Endothelial cell of umbilical vein (primary cell): Measurements from ENCODE around the gene VPS4A. TPM values are rescaled to one million over a fixed set of nuclear protein-coding genes. Genes with fewer than 3 reads are reported as not detected.

ENCODE experiments used
- BruUV-seq: library from RNA; stranded (reverse); fragments of 400-500 nt; replicated peaks from 2 replicates; lab custom pipeline; 2021; lab: Mats Ljungman, UMichigan
- CTCF ChIA-PET: fragments of 300-600, 350-600 bp; sonication (Branson Sonifier 250); formaldehyde crosslinking; loops from one replicate; lab custom pipeline; 2021; ENCODE audit warnings: antibody characterized with exemption, inconsistent platforms; lab: Charles Lee
- POLR2A ChIA-PET: fragments of 300-600, 350-600 bp; sonication (Branson Sonifier 250); formaldehyde crosslinking; loops from one replicate; lab custom pipeline; 2021; ENCODE audit warnings: antibody characterized with exemption, inconsistent platforms; lab: Charles Lee
- DNase-seq: peaks from one replicate; pipeline ENCODE4 v3.0.0-alpha.2; 2011; ENCODE audit warnings: low read depth, low spot score
- FAIRE-seq: peaks from 2 replicates; lab custom pipeline; 2011; peaks lifted over from hg19 to GRCh38; lab: Jason Lieb, UNC
- H2AFZ ChIP-seq: 2 replicates; pipeline ENCODE4 v1.6.0; 2012; ENCODE audit warnings: low read depth, low read length, control low read depth, inconsistent platforms
- H3K27ac ChIP-seq: 2 replicates; pipeline ENCODE4 v1.5.1; 2011; ENCODE audit warnings: low read depth, mild to moderate bottlenecking, control low read depth, low read length, moderate library complexity; ENCODE audit not compliant: insufficient read depth
- H3K27me3 ChIP-seq, 2 experiments: 2 replicates each; pipeline versions ENCODE4 v1.6.0 to v1.6.1; 2011; ENCODE audit warnings: low read length in 2 of 2, mixed read lengths in 1 of 2; ENCODE audit not compliant: control insufficient read depth in 2 of 2, insufficient read depth in 2 of 2
- H3K36me3 ChIP-seq, 2 experiments: 2 replicates in 1 of 2; 3 replicates in 1 of 2; pipeline ENCODE4 v1.5.1; 2011; ENCODE audit warnings: low read length in 2 of 2, mild to moderate bottlenecking in 1 of 2, moderate library complexity in 1 of 2; ENCODE audit not compliant: control insufficient read depth in 2 of 2, insufficient read depth in 2 of 2; ENCODE audit errors: extremely low read depth in 1 of 2
- H3K4me1 ChIP-seq: 3 replicates; pipeline ENCODE4 v1.5.1; 2011; ENCODE audit warnings: mild to moderate bottlenecking, low read length; ENCODE audit not compliant: control insufficient read depth, insufficient read depth; ENCODE audit errors: extremely low read depth
- H3K4me2 ChIP-seq: 2 replicates; pipeline ENCODE4 v1.6.1; 2011; ENCODE audit warnings: low read length, control low read depth, mixed read lengths; ENCODE audit not compliant: insufficient read depth
- H3K4me3 ChIP-seq, 3 experiments: fragments of 200-600 bp in 1 of 3; sonication (generic), shearing (Covaris generic) in 1 of 3; replicated peaks in 1 of 3; 2 replicates each; pipeline ENCODE4 v1.5.1; 2011 to 2016; ENCODE audit warnings: control low read depth in 3 of 3, low read length in 3 of 3, mild to moderate bottlenecking in 2 of 3, inconsistent platforms in 1 of 3, low read depth in 1 of 3, moderate library complexity in 1 of 3; ENCODE audit not compliant: insufficient read depth in 1 of 3
- H3K79me2 ChIP-seq: 2 replicates; pipeline ENCODE4 v1.6.0; 2012; ENCODE audit warnings: low read length, inconsistent platforms; ENCODE audit not compliant: control insufficient read depth, insufficient read depth
- H3K9ac ChIP-seq: replicated peaks from 2 replicates; pipeline ENCODE3; 2011; ENCODE audit warnings: low read length, control low read depth; ENCODE audit not compliant: insufficient read depth; ENCODE audit errors: extremely low read depth
- H3K9me1 ChIP-seq: replicated peaks from 3 replicates; pipeline ENCODE4 v1.6.0; 2011; ENCODE audit warnings: mild to moderate bottlenecking, low read length; ENCODE audit not compliant: control insufficient read depth, insufficient read depth; ENCODE audit errors: extremely low read depth
- H3K9me3 ChIP-seq: replicated peaks from 2 replicates; pipeline ENCODE4 v1.5.1; 2012; ENCODE audit warnings: low read length, inconsistent platforms; ENCODE audit not compliant: control insufficient read depth, insufficient read depth
- H4K20me1 ChIP-seq: replicated peaks from 2 replicates; pipeline ENCODE3; 2011; ENCODE audit warnings: mild to moderate bottlenecking, low read length; ENCODE audit not compliant: control insufficient read depth, insufficient read depth; ENCODE audit errors: extremely low read depth
- EZH2 ChIP-seq: IDR thresholded peaks from 2 replicates; pipeline ENCODE4 v1.6.1; 2012; ENCODE audit warnings: borderline replicate concordance, low read depth, mild to moderate bottlenecking, moderate library complexity, low read length, inconsistent platforms; ENCODE audit not compliant: severe bottlenecking
- JUN ChIP-seq: IDR thresholded peaks from 2 replicates; pipeline ENCODE4 v1.6.1; 2011; ENCODE audit warnings: borderline replicate concordance, low read depth; ENCODE audit not compliant: insufficient read length, insufficient read depth
- MYC ChIP-seq: IDR thresholded peaks from one replicate; pipeline ENCODE4 v1.6.1; 2011; ENCODE audit warnings: mild to moderate bottlenecking, low read depth, low read length
- POLR2A ChIP-seq: IDR thresholded peaks from 2 replicates; pipeline ENCODE4 v1.6.1; 2012; ENCODE audit warnings: low read depth, mild to moderate bottlenecking, control low read depth, low read length
- POLR2AphosphoS5 ChIP-seq: IDR thresholded peaks from 2 replicates; pipeline ENCODE4 v1.6.1; 2012; ENCODE audit warnings: low read depth, mild to moderate bottlenecking, control low read depth, low read length, moderate library complexity; ENCODE audit not compliant: insufficient read depth
- dilution Hi-C: fragments of 300-500 bp; cut with MboI; formaldehyde crosslinking; loops from one replicate; pipeline ENCODE4 v1.15.0; 2019; ENCODE audit warnings: low sequenced_read_pairs; ENCODE audit not compliant: extremely low pct_ligation_motif_present
- intact Hi-C: fragments of 100-400 bp; cut with micrococcal nuclease; formaldehyde crosslinking; loops from one replicate; pipeline ENCODE4 v1.10.0; 2022
- polyA plus RNA-seq, 4 experiments: library from polyadenylated mRNA; depleted of rRNA in 3 of 4; stranded (reverse) in 3 of 4; unstranded in 1 of 4; fragments of >200 nt; gene quantifications; 2 replicates each; pipeline versions ENCODE4 v1.2.1 to v1.2.3, GENCODE V29; 2011 to 2012; ENCODE audit warnings: missing spikeins in 1 of 4
- total RNA-seq: library from RNA; stranded (reverse); gene quantifications from 2 replicates; pipeline ENCODE4 v1.2.3, GENCODE V29; 2021

VPS4A gene
- total and polyA plus RNA-seq, 2 donors (not counting 3 experiments of a cell fraction or from before 2014, with no cell fraction given) = 22.3 to 34.8 TPM

DNA sequence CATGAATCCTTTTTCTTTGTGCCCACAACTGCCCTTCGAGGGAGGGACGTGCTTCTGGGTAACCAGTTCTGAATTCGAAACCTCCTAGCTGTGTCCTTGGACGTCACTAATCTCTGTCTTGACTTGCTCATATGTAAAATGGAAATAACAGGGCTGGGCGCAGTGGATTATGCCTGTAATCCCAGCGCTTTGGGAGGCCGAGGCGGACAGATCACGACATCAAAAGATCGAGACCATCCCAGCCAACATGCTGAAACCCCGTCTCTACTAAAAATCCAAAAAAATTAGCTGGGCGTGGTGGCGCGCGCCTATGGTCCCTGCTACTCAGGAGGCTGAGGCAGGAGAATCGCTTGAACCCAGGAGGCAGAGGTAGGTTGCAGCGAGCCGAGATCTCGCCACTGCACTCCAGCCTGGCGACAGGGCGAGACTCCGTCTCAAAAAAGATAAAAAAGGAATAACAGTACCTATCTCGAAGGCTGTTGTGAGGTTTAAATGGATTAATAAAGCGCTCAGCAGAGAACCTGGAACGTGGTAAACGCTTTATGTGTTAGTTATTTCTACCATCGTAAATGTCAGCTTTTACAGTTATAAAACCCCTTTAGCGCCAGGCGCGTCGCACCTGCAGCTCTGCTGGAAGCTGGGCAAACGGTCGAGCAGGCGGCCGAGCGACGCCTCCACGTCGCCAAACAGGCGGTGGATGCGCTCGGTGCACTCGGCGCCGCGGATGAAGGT is 27.6 kb downstream of the VPS4A start:
- Histone ChIP-seq H3K9me1 (no peaks in the 10 kb centered on the region), H3K4me3 (peak overlapping the region; percentile 55 to 81 (median 75)), H3K27ac (peak overlapping the region; percentile 86), H3K79me2 (peaks cover 29% of the 10 kb centered on the region), H3K9me3 (no peaks in the 10 kb centered on the region), H3K36me3 (peaks cover 17 to 25% of the 10 kb centered on the region in 2 experiments), H3K4me1 (peaks cover 16% of the 10 kb centered on the region), H3K9ac (peak overlapping the region; percentile 90), H3K27me3 (no peaks in the 10 kb centered on the region), H2AFZ (peak overlapping the region; percentile 82), H4K20me1 (no peaks in the 10 kb centered on the region), H3K4me2 (peak overlapping the region; percentile 68)
- TSS peak; percentile 73 for BruUV-seq
- DNase-seq (no peak), FAIRE-seq (no peak)
- ChIA-PET CTCF (interaction anchor here (1.2 kb wide), 1 partner anchor 10 kb away, joined by 5 read pairs; no protein-coding TSS in a partner anchor), POLR2A (interaction anchor here (1.3 kb wide), 1 partner anchor 8 kb away, joined by 3 read pairs; the partner anchor contains the start of gene PDF)
- TF ChIP-seq POLR2A (no peak), POLR2AphosphoS5 (no peak), JUN (no peak), MYC (no peak), EZH2 (no peak)
- dilution Hi-C loops = no loop called here
- intact Hi-C loops = loop anchor here (1.0 kb wide), 3 partner anchors 8 to 47 kb away; partner anchors contain the start of genes PDF and VPS4A
